Measurements from ENCODE around the gene PRL.
A peak's percentile ranks its signal among the peaks of the same experiment; 100 is the strongest.

The PRL gene

DNA sequence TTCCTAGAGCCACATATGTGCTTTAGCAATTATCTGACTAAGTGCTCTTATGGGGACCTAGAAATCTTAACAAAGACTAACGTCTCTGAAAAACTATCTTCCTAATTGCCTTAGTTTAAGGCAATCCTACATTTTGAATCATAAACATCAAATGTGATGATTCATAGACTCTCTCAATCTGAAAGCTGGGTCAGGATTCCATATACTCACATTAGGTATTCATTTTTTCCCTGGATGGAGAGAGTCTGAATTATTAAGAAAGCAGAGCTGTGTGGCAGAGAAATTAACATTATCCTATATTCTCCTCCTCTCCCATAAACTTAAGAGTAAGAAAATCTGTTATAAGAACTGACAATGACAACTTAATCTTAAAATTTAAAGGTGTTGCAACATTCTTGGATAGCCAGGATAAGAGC lies 1.6 kb upstream of the PRL start:
- H3K4me3 ChIP-seq (ENCODE audit: low read length), result no peak overlapping the region
- no peak for DNase-seq (ENCODE audit: low read depth, low spot score)

DNA sequence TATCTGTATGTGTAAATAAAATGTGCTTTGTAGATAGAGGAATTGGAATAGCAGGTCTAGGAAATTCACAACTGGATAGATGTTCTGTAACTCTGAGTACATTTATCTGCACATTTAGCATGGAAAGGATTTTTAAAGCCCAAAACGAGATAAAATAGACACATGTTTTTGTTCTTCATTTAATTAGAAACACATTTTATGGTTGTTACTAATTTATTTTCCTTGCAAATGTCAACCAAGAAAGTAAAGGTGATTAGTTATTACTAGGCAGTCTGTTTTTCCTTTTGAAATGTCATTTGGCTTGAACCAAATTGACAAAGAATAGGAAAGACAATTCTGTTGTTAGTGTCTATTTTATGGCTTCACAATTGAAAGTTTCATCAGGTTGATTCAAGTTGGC lies 769 bp downstream of the PRL start:
- DNase-seq (ENCODE audit: low read depth, low spot score), result no peak

DNA sequence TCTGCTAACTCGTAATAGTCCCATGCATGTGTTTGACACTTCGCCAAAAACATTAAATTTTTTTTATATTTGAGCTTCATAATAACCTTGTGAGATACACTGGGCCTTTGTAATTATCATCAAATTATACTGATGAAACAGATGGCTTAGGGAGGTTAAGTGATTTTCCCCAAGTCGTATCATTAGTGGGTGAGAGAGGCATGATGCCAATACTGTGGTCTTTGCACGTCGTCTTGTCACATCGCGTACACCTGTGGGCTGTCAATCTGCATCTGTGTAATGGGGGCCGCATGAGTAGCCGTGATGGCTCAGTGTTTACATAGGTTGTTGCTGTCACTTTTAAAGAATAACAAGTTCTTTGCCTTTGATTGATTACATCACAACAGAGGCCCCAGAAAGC lies 1.7 kb downstream of the PRL start:
- no peak for DNase-seq (ENCODE audit: low read depth, low spot score)
- H3K4me3 ChIP-seq (ENCODE audit: low read length), result no peak overlapping the region

More for the DNA sequence above, 769 bp downstream of the PRL start:
- H3K4me3 ChIP-seq (ENCODE audit: low read length), result no peak overlapping the region

DNA sequence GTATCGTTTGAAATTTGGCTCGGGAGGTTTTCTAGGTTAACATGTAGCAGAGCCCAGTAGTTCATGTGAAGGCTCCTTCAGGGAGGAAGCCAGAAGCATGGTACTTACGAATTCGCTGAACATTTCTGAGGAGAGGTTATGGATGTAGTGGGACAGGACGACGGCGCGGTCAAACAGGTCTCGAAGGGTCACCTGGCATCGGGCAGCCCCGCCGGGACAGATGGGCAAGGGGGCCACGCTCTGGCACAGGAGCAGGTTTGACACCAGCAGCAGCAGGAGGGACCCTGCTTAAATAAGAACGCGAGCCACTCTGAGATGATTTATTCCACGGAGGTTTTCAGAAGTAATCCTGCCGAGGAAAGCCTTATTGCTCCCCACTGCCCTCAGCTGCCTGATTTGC lies 2.5 kb downstream of the PRL start:
- no peak overlapping the region for H3K4me3 ChIP-seq (ENCODE audit: low read length)
- DNase-seq (ENCODE audit: low read depth, low spot score), result no peak

DNA sequence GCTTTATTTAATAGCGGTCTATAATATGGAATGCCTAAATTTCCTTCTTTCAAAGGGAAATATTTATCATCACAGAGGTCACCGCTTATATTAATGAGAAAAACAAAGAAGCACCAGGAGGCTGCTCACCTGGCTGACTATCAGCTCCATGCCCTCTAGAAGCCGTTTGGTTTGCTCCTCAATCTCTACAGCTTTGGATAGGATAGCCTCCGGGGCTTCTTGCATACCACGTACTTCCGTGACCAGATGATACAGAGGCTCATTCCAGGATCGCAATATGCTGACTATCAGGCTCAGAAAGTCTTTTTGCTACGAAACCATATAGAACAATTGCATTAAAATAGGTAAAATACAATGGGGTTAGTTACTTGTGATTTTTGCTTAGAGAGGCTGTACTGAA lies 6.8 kb downstream of the PRL start:
- H3K4me3 ChIP-seq (ENCODE audit: low read length), result no peak overlapping the region
- DNase-seq (ENCODE audit: low read depth, low spot score), result no peak

DNA sequence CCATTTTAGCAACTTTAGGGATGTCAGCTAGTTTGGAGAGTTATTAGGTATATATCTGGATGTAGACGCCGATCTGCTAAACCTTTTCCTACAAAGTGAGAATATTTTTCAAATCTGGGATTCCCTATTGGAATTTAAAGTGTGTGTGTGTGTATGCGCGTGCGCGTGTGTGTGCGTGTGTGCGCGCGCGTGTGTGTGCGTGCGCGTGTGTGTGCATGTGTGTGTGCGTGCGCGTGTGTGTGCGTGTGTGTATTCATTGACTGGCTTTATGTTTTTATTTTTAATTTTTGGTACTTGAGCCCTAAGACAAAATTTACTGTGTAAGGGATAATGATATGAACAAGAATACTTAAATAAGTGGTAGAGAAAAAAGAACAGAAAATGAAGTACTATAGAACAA lies 8.1 kb downstream of the PRL start:
- no peak overlapping the region for H3K4me3 ChIP-seq (ENCODE audit: low read length)
- no peak for DNase-seq (ENCODE audit: low read depth, low spot score)

DNA sequence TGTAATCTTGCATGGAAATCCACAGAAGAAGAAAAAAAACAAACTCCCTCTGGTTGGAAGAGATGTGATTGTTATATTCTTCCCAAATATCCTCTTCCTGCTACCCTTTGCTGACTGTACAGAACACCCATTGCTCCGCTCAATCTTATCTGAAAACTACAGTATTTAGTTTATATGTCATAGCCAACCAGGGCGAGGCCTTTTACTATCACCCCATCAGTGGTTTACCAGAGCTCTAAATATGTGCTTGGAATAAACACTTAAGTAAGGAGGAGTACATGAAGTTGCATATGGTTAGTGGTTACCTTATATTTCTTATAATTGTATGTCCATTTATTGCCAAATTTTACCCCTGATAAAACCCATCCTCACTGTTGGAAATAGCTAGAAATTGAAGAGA lies 12.2 kb downstream of the PRL start:
- no peak for DNase-seq (ENCODE audit: low read depth, low spot score)
- no peak overlapping the region for H3K4me3 ChIP-seq (ENCODE audit: low read length)

DNA sequence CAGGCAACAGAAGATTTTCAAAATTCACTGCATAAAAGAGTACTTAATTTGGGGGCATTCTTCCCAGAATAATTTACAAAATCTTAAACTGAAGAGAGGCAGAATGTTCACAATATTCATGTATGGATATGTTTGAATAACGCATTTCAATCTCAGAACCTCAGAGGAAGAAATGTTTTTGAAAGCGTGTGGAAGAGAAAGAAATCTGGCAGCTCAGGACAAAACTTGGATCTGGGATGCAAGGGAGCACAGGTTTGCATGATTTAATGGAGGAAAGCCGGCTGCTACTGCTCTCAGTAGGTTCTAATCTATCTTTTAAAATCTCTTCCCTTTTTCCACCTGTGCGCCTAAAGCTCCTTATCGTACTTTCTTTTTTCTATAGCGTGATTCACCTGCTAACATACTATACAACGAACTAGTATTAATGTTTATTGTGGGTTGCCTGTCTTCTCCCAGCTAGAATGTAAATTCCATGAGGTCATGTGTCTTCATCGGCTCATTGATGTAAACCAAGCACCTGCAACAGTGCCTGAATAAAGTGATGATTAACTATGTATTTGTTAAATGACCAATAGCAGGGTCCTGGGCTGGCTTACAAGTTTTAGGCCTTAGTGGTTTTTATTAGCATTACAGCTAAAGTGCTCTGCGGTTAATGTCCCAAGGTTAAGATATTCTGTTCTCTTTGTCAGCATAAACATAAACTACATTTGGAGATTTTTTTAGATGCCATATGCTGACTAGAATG lies 15.3 kb downstream of the PRL start:
- H3K4me3 ChIP-seq (ENCODE audit: low read length), result no peak overlapping the region
- DNase-seq (ENCODE audit: low read depth, low spot score), result no peak

DNA sequence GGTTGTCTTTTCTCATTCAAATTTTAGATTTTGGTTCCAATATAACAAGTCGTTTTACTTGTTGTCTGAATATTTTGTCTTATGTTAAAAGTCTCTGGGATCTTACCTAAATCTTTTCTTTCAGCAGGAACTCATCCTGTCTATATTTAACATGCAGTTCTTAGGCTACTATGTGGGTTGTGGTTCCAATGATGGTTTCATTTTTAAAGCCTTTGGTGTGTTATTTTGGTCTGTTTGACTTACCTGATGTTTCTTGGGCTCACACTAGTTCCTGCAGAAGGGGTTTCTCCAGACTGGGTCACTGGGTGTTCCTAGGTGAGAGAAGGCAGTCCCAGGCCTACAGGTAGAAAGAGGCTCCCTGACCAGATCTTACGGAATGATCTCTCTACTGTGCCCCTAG lies 17.4 kb downstream of the PRL start:
- no peak overlapping the region for H3K4me3 ChIP-seq (ENCODE audit: low read length)
- peak; percentile 47 for DNase-seq (ENCODE audit: low read depth, low spot score)

GRCh38 chr6:22271081-22271480 lies 25.8 kb downstream of the PRL start:
- H3K4me3 ChIP-seq (ENCODE audit: low read length), result no peak overlapping the region
- peak; percentile 23 for DNase-seq (ENCODE audit: low read depth, low spot score)

- DNase-seq (ENCODE audit: low read depth, low spot score), result no peak
- H3K4me3 ChIP-seq (ENCODE audit: low read length), result no peak overlapping the region
Observed at GRCh38 chr6:22263748-22264147, 33.1 kb downstream of the PRL start.

DNA sequence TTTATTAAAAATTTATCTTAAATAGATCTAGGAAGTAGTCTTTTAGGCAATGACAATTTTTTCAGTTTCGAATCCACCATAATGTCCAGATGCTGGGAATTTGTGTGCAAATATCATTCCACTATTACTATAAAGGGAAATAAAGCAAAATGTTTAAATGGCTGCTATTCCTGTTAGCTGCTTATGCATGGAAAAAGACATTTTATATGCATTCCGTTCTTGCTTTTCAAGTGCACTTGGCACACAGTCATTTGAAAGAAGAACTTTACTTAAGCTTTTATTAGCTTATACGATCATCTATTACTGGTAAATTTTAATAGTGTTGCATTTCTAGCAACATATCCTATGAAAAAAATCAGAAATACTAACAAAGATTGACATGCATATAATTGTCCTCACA lies 42.0 kb downstream of the PRL start:
- no peak for DNase-seq (ENCODE audit: low read depth, low spot score)

GRCh38 chr6:22253955-22254655 lies 42.7 kb downstream of the PRL start:
- no peak overlapping the region for H3K4me3 ChIP-seq (ENCODE audit: low read length)

More for the DNA sequence above, 42.0 kb downstream of the PRL start:
- H3K4me3 ChIP-seq (ENCODE audit: low read length), result no peak overlapping the region

DNA sequence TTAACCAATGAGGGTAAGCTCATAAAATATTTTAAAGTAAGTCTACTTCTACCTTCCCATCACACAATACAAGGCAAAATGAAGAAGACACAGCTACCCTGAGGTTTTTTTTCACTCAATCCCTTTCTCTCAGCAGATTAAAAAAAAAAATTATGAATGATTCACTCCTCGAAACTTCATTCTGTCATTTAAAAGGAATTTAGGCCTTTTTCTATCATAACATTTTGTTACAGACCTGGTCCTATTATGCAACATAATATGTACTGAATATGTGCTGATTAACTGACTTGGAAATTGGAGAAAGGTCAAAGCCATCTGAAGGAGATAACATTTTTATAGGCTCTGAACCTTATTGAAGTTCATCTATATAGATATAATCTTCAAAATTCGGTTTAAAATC lies 45.5 kb downstream of the PRL start:
- H3K4me3 ChIP-seq (ENCODE audit: low read length), result no peak overlapping the region
- DNase-seq (ENCODE audit: low read depth, low spot score), result no peak

More at GRCh38 chr6:22253955-22254655, 42.7 kb downstream of the PRL start:
- DNase-seq (ENCODE audit: low read depth, low spot score), result no peak

DNA sequence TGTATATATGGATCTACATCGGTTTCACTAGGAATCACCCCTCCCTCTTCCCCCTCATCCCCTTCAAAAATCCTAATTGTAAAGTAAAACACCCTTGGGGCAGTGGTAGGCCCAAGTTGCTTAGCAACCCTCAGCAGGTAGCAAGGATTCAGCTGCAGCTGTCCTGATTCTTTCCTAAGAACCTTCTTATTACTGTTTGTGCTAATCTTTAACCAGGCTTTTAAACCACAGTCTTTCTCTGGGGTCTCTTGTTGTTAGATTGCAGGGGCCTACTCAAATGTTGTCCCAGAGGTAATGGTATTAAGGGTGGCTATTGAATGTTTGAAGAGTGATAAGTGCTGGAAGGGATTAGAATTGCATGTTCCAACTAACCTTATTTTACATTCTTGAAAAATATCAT lies 46.4 kb downstream of the PRL start:
- DNase-seq (ENCODE audit: low read depth, low spot score), result no peak
- no peak overlapping the region for H3K4me3 ChIP-seq (ENCODE audit: low read length)

- no peak for DNase-seq (ENCODE audit: low read depth, low spot score)
- H3K4me3 ChIP-seq (ENCODE audit: low read length), result no peak overlapping the region
Observed at GRCh38 chr6:22249711-22250350, 47.0 kb downstream of the PRL start.

DNA sequence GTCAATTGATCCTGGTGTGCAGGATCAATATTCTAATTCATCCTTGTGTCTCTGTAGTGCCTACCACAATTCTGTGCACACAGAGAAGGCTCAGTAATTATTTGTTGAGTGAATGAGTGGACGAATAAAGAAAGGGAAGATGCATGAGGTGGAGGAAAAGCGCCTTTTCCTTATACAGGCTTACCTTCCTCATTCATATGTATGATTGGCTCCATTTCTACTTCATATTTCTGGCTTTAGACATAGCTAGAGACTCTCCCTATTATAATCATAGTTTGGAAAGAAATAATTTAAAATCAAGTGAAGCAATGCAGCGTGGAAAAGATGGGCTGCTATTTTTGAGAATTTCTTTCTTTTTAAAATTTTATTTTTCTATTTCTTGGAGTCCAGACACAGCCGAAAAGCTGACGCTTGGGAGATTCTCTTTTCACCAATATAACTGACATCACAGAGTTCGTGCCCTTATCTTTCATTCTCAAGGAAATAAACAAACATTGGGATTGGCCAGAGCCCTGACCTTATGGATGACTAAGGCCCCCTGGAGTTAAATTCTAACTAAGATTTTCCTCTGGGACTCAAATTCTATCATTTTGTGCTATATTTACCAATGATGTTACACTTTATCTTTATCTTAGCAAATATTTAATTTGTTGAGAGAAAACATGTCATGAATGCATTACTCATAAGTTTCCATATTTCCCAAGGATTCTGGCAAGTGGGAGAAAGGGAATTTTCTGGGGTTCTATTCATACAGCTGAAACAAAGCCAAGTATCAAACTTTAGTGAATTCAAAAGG lies 48.1 kb downstream of the PRL start:
- H3K4me3 ChIP-seq (ENCODE audit: low read length), result no peak overlapping the region
- DNase-seq (ENCODE audit: low read depth, low spot score), result no peak

GRCh38 chr6:22247916-22248482 lies 48.8 kb downstream of the PRL start:
- peak; percentile 38 for DNase-seq (ENCODE audit: low read depth, low spot score)
- H3K4me3 ChIP-seq (ENCODE audit: low read length), result no peak overlapping the region

DNA sequence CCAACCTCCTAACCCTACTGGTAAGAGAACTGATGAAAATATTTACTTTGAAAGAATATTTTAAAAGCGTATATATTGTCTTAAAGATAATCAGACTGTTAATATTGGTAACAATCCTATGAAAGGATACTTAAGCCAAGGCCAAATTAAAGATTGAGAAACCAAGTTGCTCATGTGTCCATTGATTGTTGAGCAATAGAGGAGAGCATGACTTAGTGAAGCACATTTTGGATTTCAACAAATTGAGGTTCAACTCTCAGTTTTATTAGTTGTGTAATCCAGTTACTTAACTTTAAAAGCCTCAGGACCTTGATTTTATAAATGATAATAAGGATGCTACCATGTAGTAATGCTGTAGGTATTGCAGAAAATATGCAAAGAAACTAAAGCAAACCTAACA lies 56.8 kb downstream of the PRL start:
- no peak for DNase-seq (ENCODE audit: low read depth, low spot score)
- H3K4me3 ChIP-seq (ENCODE audit: low read length), result no peak overlapping the region
